Measurements from ENCODE around the gene SF3A1. TPM values are rescaled to one million over a fixed set of nuclear protein-coding genes. Genes with fewer than 3 reads are reported as not detected.

The SF3A1 gene
- total RNA-seq, 1 donor from 2014 or later: 54.8 TPM

- no peaks in the 10 kb centered on the region for H3K27me3 ChIP-seq (ENCODE audit: control insufficient read depth, insufficient read depth, low read length)
- no peaks in the 10 kb centered on the region for H3K36me3 ChIP-seq (ENCODE audit: control insufficient read depth, insufficient read depth, low read length)
- H3K4me3 ChIP-seq (ENCODE audit: low read depth, low read length): no peak overlapping the region
- no peak for DNase-seq (ENCODE audit: low read depth)
- no peak for TF ChIP-seq CTCF (IDR thresholded peaks at IDR 0.05; ENCODE audit: insufficient read depth, low read length, poor library complexity, severe bottlenecking)
Observed at GRCh38 chr22:30370641-30371230, 14.0 kb upstream of the SF3A1 start.

GRCh38 chr22:30368420-30368819 lies 11.7 kb upstream of the SF3A1 start:
- no peak overlapping the region for H3K4me3 ChIP-seq (ENCODE audit: low read depth, low read length)
- no peaks in the 10 kb centered on the region for H3K36me3 ChIP-seq (ENCODE audit: control insufficient read depth, insufficient read depth, low read length)
- TF ChIP-seq CTCF (IDR thresholded peaks at IDR 0.05; ENCODE audit: insufficient read depth, low read length, poor library complexity, severe bottlenecking): no peak
- H3K27me3 ChIP-seq (ENCODE audit: control insufficient read depth, insufficient read depth, low read length): no peaks in the 10 kb centered on the region
- DNase-seq (ENCODE audit: low read depth): no peak

GRCh38 chr22:30365891-30366290 lies 9.2 kb upstream of the SF3A1 start:
- Histone ChIP-seq H3K4me3 (ENCODE audit: low read depth, low read length) (no peak overlapping the region), H3K36me3 (ENCODE audit: control insufficient read depth, insufficient read depth, low read length) (no peaks in the 10 kb centered on the region), H3K27me3 (ENCODE audit: control insufficient read depth, insufficient read depth, low read length) (no peaks in the 10 kb centered on the region)
- TF ChIP-seq CTCF (IDR thresholded peaks at IDR 0.05; ENCODE audit: insufficient read depth, low read length, poor library complexity, severe bottlenecking): no peak
- DNase-seq (ENCODE audit: low read depth): no peak

DNA sequence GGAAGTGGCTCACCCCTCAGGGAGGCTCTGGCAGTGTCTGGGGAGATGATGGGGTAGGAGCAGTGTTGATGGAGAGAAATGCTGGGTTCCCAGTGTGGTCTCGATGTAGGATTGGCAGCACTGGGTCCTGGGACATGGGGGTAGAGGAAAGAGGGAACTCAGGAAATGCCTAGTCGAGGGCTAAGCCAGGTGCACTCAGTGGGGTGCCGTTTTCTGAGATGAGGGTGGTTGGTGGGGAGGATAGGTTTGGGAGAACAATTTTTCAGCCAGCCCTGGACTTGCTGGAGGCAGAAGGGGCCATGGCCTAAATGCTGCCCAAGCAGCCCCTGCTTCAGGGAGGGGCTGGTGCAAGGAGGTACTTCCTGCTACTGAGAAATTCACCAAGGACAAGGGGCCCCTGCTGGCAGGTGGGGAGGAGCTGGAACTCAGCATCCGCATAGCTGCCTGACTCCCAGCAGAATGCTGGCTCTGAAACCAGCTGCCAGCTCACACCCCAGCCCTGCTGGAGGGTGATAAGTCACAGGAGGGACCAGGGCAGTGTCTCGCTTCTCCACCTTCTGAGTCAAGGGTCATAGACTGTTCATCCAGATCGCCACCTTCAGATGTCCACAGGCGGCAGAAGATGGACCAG lies 6.1 kb upstream of the SF3A1 start:
- DNase-seq (ENCODE audit: low read depth): no peak
- H3K36me3 ChIP-seq (ENCODE audit: control insufficient read depth, insufficient read depth, low read length): no peaks in the 10 kb centered on the region
- no peak for TF ChIP-seq CTCF (IDR thresholded peaks at IDR 0.05; ENCODE audit: insufficient read depth, low read length, poor library complexity, severe bottlenecking)
- no peak overlapping the region for H3K4me3 ChIP-seq (ENCODE audit: low read depth, low read length)
- H3K27me3 ChIP-seq (ENCODE audit: control insufficient read depth, insufficient read depth, low read length): no peaks in the 10 kb centered on the region

- Histone ChIP-seq H3K27me3 (ENCODE audit: control insufficient read depth, insufficient read depth, low read length) (no peaks in the 10 kb centered on the region), H3K4me3 (ENCODE audit: low read depth, low read length) (no peak overlapping the region), H3K36me3 (ENCODE audit: control insufficient read depth, insufficient read depth, low read length) (no peaks in the 10 kb centered on the region)
- TF ChIP-seq CTCF (IDR thresholded peaks at IDR 0.05; ENCODE audit: insufficient read depth, low read length, poor library complexity, severe bottlenecking): no peak
- no peak for DNase-seq (ENCODE audit: low read depth)
Observed at GRCh38 chr22:30361916-30362650, 5.4 kb upstream of the SF3A1 start.

Measured in kidney epithelial cell (primary cell).